Natural killer cell (primary cell): Measurements from ENCODE around the gene IFT80. TPM values are rescaled to one million over a fixed set of nuclear protein-coding genes. Genes with fewer than 3 reads are reported as not detected.

Source experiments
- ATAC-seq, 3 donors: fragments of 150-1000 bp in 2 of 3; fragments of 200-7000 bp in 1 of 3; cut with Tn5 transposase; 1 replicate in 1 of 3; 2 replicates in 2 of 3; pipeline ENCODE4 v1.10.0; 2021; ENCODE audit warnings: mild to moderate bottlenecking in 2 of 3, moderate library complexity in 2 of 3
- DNase-seq, 2 donors: peaks; one replicate each; pipeline versions ENCODE4 v3.0.0 to v3.0.0-alpha.2; 2013 to 2021; ENCODE audit warnings: mixed read lengths in 1 of 2
- H3K27ac ChIP-seq: one replicate; pipeline ENCODE4 v1.5.1; 2013; ENCODE audit warnings: mild to moderate bottlenecking, low read length
- H3K27me3 ChIP-seq: one replicate; pipeline ENCODE4 v1.6.1; 2013; ENCODE audit warnings: low read length; ENCODE audit not compliant: control insufficient read depth, insufficient read depth
- H3K36me3 ChIP-seq: one replicate; pipeline ENCODE4 v1.6.1; 2013; ENCODE audit warnings: low read length; ENCODE audit not compliant: control insufficient read depth, insufficient read depth
- H3K4me1 ChIP-seq: one replicate; pipeline ENCODE4 v1.6.1; 2013; ENCODE audit warnings: low read length; ENCODE audit not compliant: control insufficient read depth, insufficient read depth
- H3K4me3 ChIP-seq: one replicate; pipeline ENCODE4 v1.5.1; 2013; ENCODE audit warnings: low read length
- H3K9me3 ChIP-seq: one replicate; pipeline ENCODE4 v1.6.1; 2013; ENCODE audit warnings: low read length; ENCODE audit not compliant: control insufficient read depth, insufficient read depth
- H3K27ac Mint-ChIP-seq, 2 donors: one replicate each; pipeline ENCODE4 v1.8.0; 2022; ENCODE audit warnings: mild to moderate bottlenecking in 2 of 2, mixed read lengths in 2 of 2, moderate library complexity in 1 of 2
- H3K27me3 Mint-ChIP-seq, 2 donors: one replicate each; pipeline ENCODE4 v1.8.0; 2022; ENCODE audit warnings: low read depth in 2 of 2, mixed read lengths in 2 of 2
- H3K36me3 Mint-ChIP-seq: one replicate; pipeline ENCODE4 v1.8.0; 2022; ENCODE audit warnings: mixed read lengths
- H3K4me1 Mint-ChIP-seq, 2 donors: one replicate each; pipeline ENCODE4 v1.8.0; 2022; ENCODE audit warnings: mixed read lengths in 2 of 2
- H3K4me3 Mint-ChIP-seq: one replicate; pipeline ENCODE4 v1.8.0; 2022; ENCODE audit warnings: mild to moderate bottlenecking, moderate library complexity, mixed read lengths
- H3K9me3 Mint-ChIP-seq, 2 donors: one replicate each; pipeline ENCODE4 v1.8.0; 2022; ENCODE audit warnings: mixed read lengths in 2 of 2
- WGBS: methylation state at CpG from one replicate; pipeline ENCODE4 v1.1.7; 2013; ENCODE audit warnings: missing lambda C conversion rate; ENCODE audit not compliant: insufficient coverage; 5-methylcytosine and 5-hydroxymethylcytosine counted together
- intact Hi-C: fragments of 100-400 bp; cut with micrococcal nuclease; formaldehyde crosslinking; loops from one replicate; pipeline ENCODE4 v1.14.2; 2022
- total RNA-seq, 4 donors: library from RNA; stranded (reverse); fragments of 120-200 nt in 1 of 4; gene quantifications; one replicate each; pipeline versions ENCODE4 v1.2.3 to v1.2.4, GENCODE V29; 2013 to 2022
- TF ChIP-seq, protein P1 (sequence below): fragments of 200-600 bp; IDR thresholded peaks from one replicate; pipeline ENCODE4 v1.8.0; 2022; ENCODE audit warnings: antibody characterized with exemption

The IFT80 gene
- total RNA-seq, 3 donors from 2014 or later (not counting 1 experiment from before 2014, with no cell fraction given): 22.6 to 22.9 (median 22.9) TPM

- H3K9me3 Mint-ChIP-seq: no peaks in the 10 kb centered on the region
- no peak overlapping the region for H3K4me3 Mint-ChIP-seq
- intact Hi-C loops: no loop called here
- H3K27ac Mint-ChIP-seq: no peak overlapping the region
- H3K27ac ChIP-seq: no peak overlapping the region
- no peak for DNase-seq
- no peaks in the 10 kb centered on the region for H3K4me1 ChIP-seq
- ATAC-seq: no peak
- H3K36me3 ChIP-seq: peaks cover 12% of the 10 kb centered on the region
- TF ChIP-seq, protein P1, sequence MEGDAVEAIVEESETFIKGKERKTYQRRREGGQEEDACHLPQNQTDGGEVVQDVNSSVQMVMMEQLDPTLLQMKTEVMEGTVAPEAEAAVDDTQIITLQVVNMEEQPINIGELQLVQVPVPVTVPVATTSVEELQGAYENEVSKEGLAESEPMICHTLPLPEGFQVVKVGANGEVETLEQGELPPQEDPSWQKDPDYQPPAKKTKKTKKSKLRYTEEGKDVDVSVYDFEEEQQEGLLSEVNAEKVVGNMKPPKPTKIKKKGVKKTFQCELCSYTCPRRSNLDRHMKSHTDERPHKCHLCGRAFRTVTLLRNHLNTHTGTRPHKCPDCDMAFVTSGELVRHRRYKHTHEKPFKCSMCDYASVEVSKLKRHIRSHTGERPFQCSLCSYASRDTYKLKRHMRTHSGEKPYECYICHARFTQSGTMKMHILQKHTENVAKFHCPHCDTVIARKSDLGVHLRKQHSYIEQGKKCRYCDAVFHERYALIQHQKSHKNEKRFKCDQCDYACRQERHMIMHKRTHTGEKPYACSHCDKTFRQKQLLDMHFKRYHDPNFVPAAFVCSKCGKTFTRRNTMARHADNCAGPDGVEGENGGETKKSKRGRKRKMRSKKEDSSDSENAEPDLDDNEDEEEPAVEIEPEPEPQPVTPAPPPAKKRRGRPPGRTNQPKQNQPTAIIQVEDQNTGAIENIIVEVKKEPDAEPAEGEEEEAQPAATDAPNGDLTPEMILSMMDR: no peak
- no peaks in the 10 kb centered on the region for H3K4me1 Mint-ChIP-seq
- no peaks in the 10 kb centered on the region for H3K9me3 ChIP-seq
- H3K27me3 ChIP-seq: no peaks in the 10 kb centered on the region
- no peaks in the 10 kb centered on the region for H3K27me3 Mint-ChIP-seq
- H3K36me3 Mint-ChIP-seq: peaks cover 7% of the 10 kb centered on the region
- no peak overlapping the region for H3K4me3 ChIP-seq
- 97% methylated on average over 6 of the region's 6 CpGs for WGBS
Observed at GRCh38 chr3:160370987-160371857, 27.8 kb downstream of the IFT80 start.

DNA sequence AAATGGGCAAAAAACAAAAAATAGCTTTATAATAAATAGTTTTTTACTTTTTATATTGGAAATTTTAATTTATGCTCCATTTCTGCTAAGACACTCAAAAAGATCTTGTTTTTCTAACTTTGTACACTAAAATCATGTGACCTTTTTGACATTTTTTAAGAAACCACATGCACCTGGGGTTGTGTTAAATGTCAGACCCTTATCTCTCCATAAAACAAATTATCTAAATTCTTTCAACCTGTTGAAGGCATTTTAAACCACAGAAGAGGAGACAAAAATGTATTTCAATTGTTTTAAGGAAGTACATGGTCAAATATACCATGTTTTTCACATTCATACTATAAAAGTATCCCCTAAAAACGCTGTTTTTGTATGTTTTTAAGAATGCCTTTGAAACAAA is 29.2 kb downstream of the IFT80 start:
- H3K4me3 Mint-ChIP-seq: no peak overlapping the region
- Histone ChIP-seq H3K27me3 (no peaks in the 10 kb centered on the region), H3K4me3 (no peak overlapping the region), H3K9me3 (no peaks in the 10 kb centered on the region), H3K4me1 (no peaks in the 10 kb centered on the region), H3K36me3 (peaks cover 5% of the 10 kb centered on the region), H3K27ac (no peak overlapping the region)
- no peaks in the 10 kb centered on the region for H3K27me3 Mint-ChIP-seq
- DNase-seq (peak in 1 of 2 donors; percentile 29), ATAC-seq (no peak)
- peaks cover 7% of the 10 kb centered on the region for H3K36me3 Mint-ChIP-seq
- no CpG with 5 or more reads among the region's 1 CpG for WGBS
- no peaks in the 10 kb centered on the region for H3K9me3 Mint-ChIP-seq
- H3K27ac Mint-ChIP-seq: no peak overlapping the region
- H3K4me1 Mint-ChIP-seq: no peaks in the 10 kb centered on the region
- TF ChIP-seq, protein P1: no peak
- intact Hi-C loops: no loop called here

- Mint-ChIP-seq H3K27me3 (no peaks in the 10 kb centered on the region), H3K36me3 (peaks cover 1% of the 10 kb centered on the region), H3K4me1 (no peaks in the 10 kb centered on the region), H3K4me3 (no peak overlapping the region), H3K27ac (no peak overlapping the region), H3K9me3 (no peaks in the 10 kb centered on the region)
- Histone ChIP-seq H3K27ac (no peak overlapping the region), H3K36me3 (no peaks in the 10 kb centered on the region), H3K4me3 (no peak overlapping the region), H3K4me1 (no peaks in the 10 kb centered on the region), H3K27me3 (no peaks in the 10 kb centered on the region), H3K9me3 (no peaks in the 10 kb centered on the region)
- TF ChIP-seq, protein P1: no peak
- peak in 1 of 3 donors; percentile 50 for ATAC-seq
- intact Hi-C loops: no loop called here
- no CpG with 5 or more reads among the region's 2 CpGs for WGBS
- DNase-seq: peak in 1 of 2 donors; percentile 34
Observed at GRCh38 chr3:160368804-160369203, 30.2 kb downstream of the IFT80 start.
